Keratinocyte (primary cell): ENCODE measurements around the gene AFAP1L2. TPM values are rescaled to one million over a fixed set of nuclear protein-coding genes. Genes with fewer than 3 reads are reported as not detected.

Experiments
- DNase-seq: peaks from one replicate; pipeline ENCODE4 v3.0.0-alpha.2; 2011; ENCODE audit warnings: low read depth, missing footprints, low spot score
- FAIRE-seq: peaks from 2 replicates; lab custom pipeline; 2011; peaks lifted over from hg19 to GRCh38; lab: Jason Lieb, UNC
- H2AFZ ChIP-seq: 2 replicates; pipeline ENCODE4 v1.6.0; 2012; ENCODE audit warnings: low read length, control low read depth, inconsistent platforms; ENCODE audit not compliant: control insufficient read depth
- H3K27ac ChIP-seq: 2 replicates; pipeline ENCODE4 v1.5.1; 2011; ENCODE audit warnings: low read length; ENCODE audit not compliant: control insufficient read depth, insufficient read depth
- H3K27me3 ChIP-seq: 3 replicates; pipeline ENCODE4 v1.6.0; 2011; ENCODE audit warnings: low read length; ENCODE audit not compliant: control insufficient read depth, insufficient read depth; ENCODE audit errors: extremely low read depth
- H3K36me3 ChIP-seq, 2 experiments: 2 replicates in 1 of 2; 3 replicates in 1 of 2; pipeline ENCODE4 v1.5.1; 2011; ENCODE audit warnings: low read length in 2 of 2, mild to moderate bottlenecking in 1 of 2; ENCODE audit not compliant: control insufficient read depth in 2 of 2, insufficient read depth in 2 of 2; ENCODE audit errors: extremely low read depth in 1 of 2
- H3K4me1 ChIP-seq: 3 replicates; pipeline ENCODE4 v1.5.1; 2011; ENCODE audit warnings: low read length; ENCODE audit not compliant: control insufficient read depth, insufficient read depth; ENCODE audit errors: extremely low read depth
- H3K4me2 ChIP-seq: 3 replicates; pipeline ENCODE4 v1.6.0; 2011; ENCODE audit warnings: low read depth, low read length; ENCODE audit not compliant: control insufficient read depth, insufficient read depth; ENCODE audit errors: extremely low read depth
- H3K4me3 ChIP-seq, 3 experiments: fragments of 200-600 bp in 1 of 3; sonication (generic) in 1 of 3; 2 replicates in 2 of 3; 3 replicates in 1 of 3; pipeline ENCODE4 v1.5.1; 2011 to 2016; ENCODE audit warnings: low read length in 3 of 3, mild to moderate bottlenecking in 3 of 3, control low read depth in 2 of 3, inconsistent platforms in 1 of 3, low read depth in 1 of 3, mixed read lengths in 1 of 3, mixed run types in 1 of 3, moderate library complexity in 1 of 3; ENCODE audit not compliant: control insufficient read depth in 2 of 3, insufficient read depth in 2 of 3; ENCODE audit errors: extremely low read depth in 1 of 3
- H3K79me2 ChIP-seq: 2 replicates; pipeline ENCODE4 v1.6.0; 2012; ENCODE audit warnings: low read length; ENCODE audit not compliant: control insufficient read depth, insufficient read depth
- H3K9ac ChIP-seq: 3 replicates; pipeline ENCODE4 v1.6.0; 2011; ENCODE audit warnings: low read length; ENCODE audit not compliant: control insufficient read depth, insufficient read depth; ENCODE audit errors: extremely low read depth
- H3K9me1 ChIP-seq: 3 replicates; pipeline ENCODE4 v1.6.0; 2011; ENCODE audit warnings: low read length; ENCODE audit not compliant: control insufficient read depth, insufficient read depth; ENCODE audit errors: extremely low read depth
- H3K9me3 ChIP-seq: 2 replicates; pipeline ENCODE4 v1.5.1; 2012; ENCODE audit warnings: low read depth, low read length; ENCODE audit not compliant: control insufficient read depth
- H4K20me1 ChIP-seq: 3 replicates; pipeline ENCODE4 v1.6.0; 2011; ENCODE audit warnings: low read length; ENCODE audit not compliant: control insufficient read depth, insufficient read depth; ENCODE audit errors: extremely low read depth
- EZH2 ChIP-seq: IDR thresholded peaks from one replicate; pipeline ENCODE4 v1.6.1; 2012; ENCODE audit warnings: inconsistent platforms, mild to moderate bottlenecking, low read length, moderate library complexity
- dilution Hi-C: fragments of 300-500 bp; cut with MboI; formaldehyde crosslinking; loops from one replicate; pipeline ENCODE4 v1.7.0; 2020; ENCODE audit warnings: low sequenced_read_pairs; ENCODE audit not compliant: extremely low pct_ligation_motif_present
- polyA plus RNA-seq, 5 experiments: library from polyadenylated mRNA; depleted of rRNA in 3 of 5; stranded (reverse) in 3 of 5; stranded (forward) in 1 of 5; unstranded in 1 of 5; fragments of >200 nt; gene quantifications; 1 replicate in 1 of 5; 2 replicates in 3 of 5; 3 replicates in 1 of 5; pipeline versions ENCODE4 v1.2.1 to v1.2.3, GENCODE V29; 2011 to 2012; ENCODE audit warnings: missing spikeins in 2 of 5, low read depth in 1 of 5, low replicate concordance in 1 of 5
- TF ChIP-seq, protein P1 (sequence below), 3 experiments: IDR thresholded peaks in 1 of 3; conservative IDR thresholded peaks in 1 of 3; optimal IDR thresholded peaks in 1 of 3; 2 replicates in 2 of 3; 3 replicates in 1 of 3; pipeline versions ENCODE3 to v1.5.1; 2011; ENCODE audit warnings: low read length in 3 of 3, mild to moderate bottlenecking in 3 of 3, moderate library complexity in 2 of 3, control low read depth in 1 of 3, inconsistent platforms in 1 of 3; ENCODE audit not compliant: insufficient read depth in 2 of 3; ENCODE audit errors: extremely low read depth in 1 of 3

AFAP1L2 gene
- polyA plus RNA-seq, 1 donor (not counting 4 experiments of a cell fraction or from before 2014, with no cell fraction given) = 40.4 TPM

- Histone ChIP-seq H3K9me3 (no peaks in the 10 kb centered on the region), H3K9me1 (peaks cover 2% of the 10 kb centered on the region), H3K27me3 (no peaks in the 10 kb centered on the region), H3K4me3 (no peak overlapping the region), H2AFZ (no peak overlapping the region), H4K20me1 (no peaks in the 10 kb centered on the region), H3K27ac (no peak overlapping the region), H3K79me2 (peaks cover 35% of the 10 kb centered on the region), H3K9ac (no peak overlapping the region), H3K4me1 (peaks cover 13% of the 10 kb centered on the region), H3K36me3 (peaks cover 4 to 8% of the 10 kb centered on the region in 2 experiments), H3K4me2 (no peak overlapping the region)
- dilution Hi-C loops = no loop called here
- no peak for TF ChIP-seq EZH2
- TF ChIP-seq, protein P1, sequence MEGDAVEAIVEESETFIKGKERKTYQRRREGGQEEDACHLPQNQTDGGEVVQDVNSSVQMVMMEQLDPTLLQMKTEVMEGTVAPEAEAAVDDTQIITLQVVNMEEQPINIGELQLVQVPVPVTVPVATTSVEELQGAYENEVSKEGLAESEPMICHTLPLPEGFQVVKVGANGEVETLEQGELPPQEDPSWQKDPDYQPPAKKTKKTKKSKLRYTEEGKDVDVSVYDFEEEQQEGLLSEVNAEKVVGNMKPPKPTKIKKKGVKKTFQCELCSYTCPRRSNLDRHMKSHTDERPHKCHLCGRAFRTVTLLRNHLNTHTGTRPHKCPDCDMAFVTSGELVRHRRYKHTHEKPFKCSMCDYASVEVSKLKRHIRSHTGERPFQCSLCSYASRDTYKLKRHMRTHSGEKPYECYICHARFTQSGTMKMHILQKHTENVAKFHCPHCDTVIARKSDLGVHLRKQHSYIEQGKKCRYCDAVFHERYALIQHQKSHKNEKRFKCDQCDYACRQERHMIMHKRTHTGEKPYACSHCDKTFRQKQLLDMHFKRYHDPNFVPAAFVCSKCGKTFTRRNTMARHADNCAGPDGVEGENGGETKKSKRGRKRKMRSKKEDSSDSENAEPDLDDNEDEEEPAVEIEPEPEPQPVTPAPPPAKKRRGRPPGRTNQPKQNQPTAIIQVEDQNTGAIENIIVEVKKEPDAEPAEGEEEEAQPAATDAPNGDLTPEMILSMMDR (optimal IDR thresholded peaks at IDR 0.05 in 1 of 3, IDR thresholded peaks at IDR 0.05 in 1 of 3, conservative IDR thresholded peaks at IDR 0.05 in 1 of 3; ENCODE audit: extremely low read depth in 1 of 3, insufficient read depth in 2 of 3, low read length in 3 of 3) = no peak
- no peak for DNase-seq
- FAIRE-seq = no peak
These were observed 46.7 kb downstream of the AFAP1L2 start for GRCh38 chr10:114357515-114357996.

DNA sequence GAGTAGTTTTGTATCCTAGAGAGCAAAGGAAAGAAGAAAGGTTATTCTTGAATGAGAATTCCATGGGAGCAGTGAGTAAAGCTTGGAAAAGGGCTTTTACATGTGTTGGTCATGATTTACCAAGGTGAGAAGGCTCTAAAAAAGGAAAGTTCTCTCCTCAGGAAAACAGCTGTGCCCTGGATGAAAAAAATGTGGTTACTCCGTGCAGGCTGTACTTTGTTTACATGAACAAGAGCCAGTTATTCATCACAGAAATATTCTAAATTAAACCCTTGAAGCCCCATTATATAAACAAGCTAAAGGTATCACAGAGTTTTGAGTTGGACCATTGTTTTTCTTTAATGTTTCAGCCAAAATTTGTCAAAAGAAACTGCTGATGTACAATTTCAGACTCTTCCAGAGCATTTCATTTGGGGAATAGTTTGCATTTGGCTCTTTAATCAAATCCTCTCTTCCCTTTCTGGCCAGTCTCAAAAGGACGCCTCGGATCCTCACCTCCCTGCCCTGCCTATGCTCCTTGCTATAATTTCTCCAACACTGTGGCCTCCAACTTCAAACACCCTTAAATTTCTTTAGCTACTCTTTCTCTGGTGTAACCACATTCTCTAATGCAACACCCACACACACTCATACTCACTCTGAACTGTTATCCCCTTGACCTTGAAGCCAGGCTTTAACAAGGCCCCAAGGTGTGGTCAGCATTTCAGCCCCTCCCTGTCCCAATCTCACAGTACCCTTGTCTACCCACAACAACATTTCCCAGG lies 47.4 kb downstream of the AFAP1L2 start:
- H3K27ac ChIP-seq = no peak overlapping the region
- DNase-seq (no peak), FAIRE-seq (no peak)
- no peak overlapping the region for H3K4me3 ChIP-seq
- no peak overlapping the region for H2AFZ ChIP-seq
- TF ChIP-seq, protein P1 (optimal IDR thresholded peaks at IDR 0.05 in 1 of 3, IDR thresholded peaks at IDR 0.05 in 1 of 3, conservative IDR thresholded peaks at IDR 0.05 in 1 of 3; ENCODE audit: extremely low read depth in 1 of 3, insufficient read depth in 2 of 3, low read length in 3 of 3) = no peak
- TF ChIP-seq EZH2 = no peak
- peaks cover 2% of the 10 kb centered on the region for H3K9me1 ChIP-seq
- H3K9me3 ChIP-seq = no peaks in the 10 kb centered on the region
- no peaks in the 10 kb centered on the region for H3K27me3 ChIP-seq
- peaks cover 13% of the 10 kb centered on the region for H3K4me1 ChIP-seq
- dilution Hi-C loops = no loop called here
- peak overlapping the region; percentile 29 for H3K4me2 ChIP-seq
- peaks cover 32% of the 10 kb centered on the region for H3K79me2 ChIP-seq
- H3K36me3 ChIP-seq = peaks cover 4 to 8% of the 10 kb centered on the region in 2 experiments
- H4K20me1 ChIP-seq = no peaks in the 10 kb centered on the region
- no peak overlapping the region for H3K9ac ChIP-seq
